Measurements from ENCODE around the gene SPDYE9. TPM values are rescaled to one million over a fixed set of nuclear protein-coding genes. Genes with fewer than 3 reads are reported as not detected.
"Not testable (repeated sequence)": the region's sequence is repeated elsewhere in the genome, so short reads cannot be mapped to it uniquely, and the experiment has no call there.

The SPDYE9 gene, protein sequence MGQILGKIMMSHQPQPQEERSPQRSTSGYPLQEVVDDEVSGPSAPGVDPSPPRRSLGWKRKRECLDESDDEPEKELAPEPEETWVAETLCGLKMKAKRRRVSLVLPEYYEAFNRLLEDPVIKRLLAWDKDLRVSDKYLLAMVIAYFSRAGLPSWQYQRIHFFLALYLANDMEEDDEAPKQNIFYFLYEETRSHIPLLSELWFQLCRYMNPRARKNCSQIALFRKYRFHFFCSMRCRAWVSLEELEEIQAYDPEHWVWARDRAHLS
- not detected for total RNA-seq

DNA sequence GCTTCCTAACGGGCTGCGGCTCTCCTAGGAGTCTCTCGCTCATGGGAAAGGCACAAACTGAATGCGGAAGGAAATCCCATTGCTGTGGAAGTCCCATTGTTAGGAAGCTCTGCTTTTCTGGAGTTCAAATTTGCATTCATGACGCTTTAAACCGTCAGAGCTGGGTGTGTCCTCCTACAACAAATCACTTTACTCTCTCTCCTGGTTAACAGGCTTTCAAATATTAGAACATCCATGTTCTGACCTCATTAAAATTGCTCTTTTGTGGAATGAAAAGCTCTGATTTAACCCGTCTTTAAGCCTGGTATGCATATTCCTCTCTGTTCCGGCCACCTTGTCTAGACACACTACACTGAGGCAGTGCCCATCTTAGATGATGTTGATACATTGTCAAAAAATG, at the start of gene SPDYE9:
Gene SPDYE9 (minus strand): TSS at position 101 of the 400 bp plus-strand sequence. CDS start 1,800 bp downstream, outside the sequence.
- not testable (repeated sequence) for ATAC-seq (ENCODE audit: low FRiP score); DNase-seq (ENCODE audit: low spot score)

DNA sequence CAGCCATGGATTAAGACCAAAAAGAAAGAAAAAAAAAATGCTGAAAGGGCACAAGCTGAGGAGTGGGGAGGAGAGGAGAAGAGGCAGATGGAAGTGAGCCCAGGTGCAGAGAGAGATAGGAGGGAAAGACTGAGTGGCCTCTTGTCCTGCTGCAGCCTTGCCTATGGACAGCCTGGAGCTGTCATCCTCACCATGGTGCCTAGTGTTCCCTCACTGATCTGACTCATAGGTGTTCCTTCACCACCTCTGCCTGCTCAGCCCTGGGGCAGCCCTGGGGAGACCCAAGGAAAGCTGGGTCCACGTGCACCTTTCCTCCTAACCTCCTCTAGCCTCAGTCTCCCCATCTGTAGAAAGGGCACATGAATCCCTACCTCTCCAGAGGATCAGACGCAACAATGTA, 49.0 kb upstream of the SPDYE9 start:
- DNase-seq (ENCODE audit: low spot score); ATAC-seq (ENCODE audit: low FRiP score): not testable (repeated sequence)

DNA sequence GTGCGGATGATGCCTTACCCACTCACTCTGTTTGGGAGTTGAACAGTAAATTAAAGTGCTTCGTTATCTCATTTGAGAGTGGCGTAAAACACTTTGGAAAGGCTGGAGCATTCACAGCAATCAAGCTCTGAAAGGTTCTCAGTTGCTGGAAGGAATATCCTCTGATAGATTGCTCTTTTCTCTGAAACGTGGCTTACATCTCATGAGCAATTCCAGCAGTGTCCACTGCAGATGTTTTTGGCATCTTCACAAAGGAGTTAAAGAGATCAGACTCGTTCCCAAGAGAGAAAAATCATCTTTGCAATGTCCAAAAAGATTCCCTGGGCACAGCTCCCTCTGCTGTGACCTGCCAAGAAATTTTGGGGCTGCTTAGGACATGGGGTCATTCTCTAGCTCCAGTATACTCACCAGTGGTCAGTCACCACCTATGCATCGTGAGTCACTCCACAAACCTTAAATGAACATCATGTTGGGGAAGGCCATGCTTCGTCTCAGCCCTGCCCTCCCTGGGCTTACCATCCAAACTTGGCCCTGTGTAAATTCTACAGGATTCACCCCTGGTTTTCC, 46.9 kb upstream of the SPDYE9 start:
- peak; percentile 63 for ATAC-seq (ENCODE audit: low FRiP score)
- DNase-seq (ENCODE audit: low spot score) = not testable (repeated sequence)

DNA sequence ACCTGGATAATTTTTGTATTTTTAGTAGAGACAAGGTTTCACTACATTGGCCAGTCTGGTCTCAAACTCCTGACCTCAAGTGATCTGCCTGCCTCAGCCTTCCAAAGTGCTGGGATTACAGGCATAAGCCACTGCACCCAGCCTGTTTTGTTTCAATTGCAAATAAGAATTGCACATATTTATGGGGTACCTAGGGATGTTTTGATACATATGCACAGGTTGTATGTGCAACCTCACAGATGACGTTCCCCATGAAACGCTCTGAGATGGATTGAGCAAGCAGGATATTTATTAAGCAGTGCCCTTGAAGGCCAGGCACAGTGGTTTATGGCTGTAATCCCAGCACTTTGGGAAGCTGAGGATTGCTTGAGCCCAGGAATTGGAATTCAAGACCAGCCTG, 44.8 kb upstream of the SPDYE9 start:
- not testable (repeated sequence) for ATAC-seq (ENCODE audit: low FRiP score); DNase-seq (ENCODE audit: low spot score)

DNA sequence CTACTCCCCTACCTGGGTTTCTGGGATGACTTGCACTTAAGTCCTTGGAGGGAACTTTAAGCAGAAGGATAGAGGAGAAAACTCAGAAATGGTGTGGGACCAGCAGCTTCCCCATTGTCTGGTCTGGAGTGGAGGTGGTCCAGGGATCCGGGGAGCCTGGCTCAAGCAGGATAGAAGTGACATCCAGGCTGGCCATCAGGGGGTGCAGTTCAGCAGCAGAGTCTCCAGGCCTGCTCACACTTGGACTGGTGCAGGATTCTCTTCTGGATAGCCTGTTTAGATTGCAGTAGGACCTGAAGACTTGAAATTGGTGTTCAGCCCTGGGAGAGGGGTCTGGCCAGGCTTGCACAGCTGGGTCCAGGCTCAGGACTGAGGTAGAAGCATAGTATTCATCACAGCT, 38.3 kb upstream of the SPDYE9 start:
- not testable (repeated sequence) for DNase-seq (ENCODE audit: low spot score); ATAC-seq (ENCODE audit: low FRiP score)

DNA sequence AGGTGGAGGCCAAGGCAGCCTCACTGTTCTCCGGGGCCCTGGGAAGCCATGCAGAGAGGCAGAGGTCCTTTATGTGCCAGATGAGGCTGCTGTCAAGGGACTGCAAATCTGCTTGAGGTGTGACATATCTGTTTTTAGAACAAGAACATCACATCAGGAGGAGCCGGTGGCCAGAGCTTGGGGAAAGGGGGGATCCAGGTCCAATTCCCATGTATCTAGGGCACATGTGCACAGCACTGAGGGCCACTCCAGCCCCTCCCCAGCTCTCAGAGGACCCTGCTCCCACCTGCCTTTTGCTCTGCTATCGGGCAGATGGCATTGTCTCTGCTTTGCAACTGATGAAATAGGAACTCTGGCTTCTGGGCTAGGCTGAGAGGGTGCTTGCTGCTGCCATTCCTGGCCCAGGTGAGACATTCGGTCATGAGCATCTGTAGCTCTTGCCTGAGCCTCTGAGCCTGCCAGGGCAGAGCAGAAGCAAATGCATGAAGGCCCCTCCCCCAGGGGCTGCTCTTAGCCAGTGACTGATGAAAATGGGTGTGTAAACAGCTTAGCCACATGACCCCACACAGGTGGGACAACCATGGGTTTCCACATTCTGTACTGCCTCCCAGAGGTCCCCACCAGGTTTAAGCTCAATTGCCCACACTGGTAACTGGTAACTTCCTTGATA, 37.1 kb upstream of the SPDYE9 start:
- not testable (repeated sequence) for DNase-seq (ENCODE audit: low spot score); ATAC-seq (ENCODE audit: low FRiP score)

DNA sequence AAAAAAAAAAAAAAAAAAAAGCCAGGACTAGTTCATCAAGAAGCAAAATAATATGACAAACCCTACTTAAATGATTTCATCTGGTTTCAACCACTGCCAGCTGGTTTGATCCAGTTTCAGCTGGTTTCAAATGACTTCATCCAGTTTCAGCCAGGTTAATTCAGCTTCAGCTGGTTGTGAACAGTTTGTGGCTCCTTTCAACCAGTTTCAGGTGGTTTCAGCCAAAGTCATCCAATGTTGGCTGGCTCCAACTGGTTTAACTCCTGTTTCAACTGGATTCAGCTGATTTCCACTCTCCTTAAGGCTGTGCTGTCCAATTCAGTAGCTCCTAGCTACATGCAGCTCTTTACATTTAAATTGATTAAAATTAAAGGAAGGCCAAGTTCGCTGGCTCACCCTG, 32.3 kb upstream of the SPDYE9 start:
- DNase-seq (ENCODE audit: low spot score); ATAC-seq (ENCODE audit: low FRiP score): not testable (repeated sequence)

DNA sequence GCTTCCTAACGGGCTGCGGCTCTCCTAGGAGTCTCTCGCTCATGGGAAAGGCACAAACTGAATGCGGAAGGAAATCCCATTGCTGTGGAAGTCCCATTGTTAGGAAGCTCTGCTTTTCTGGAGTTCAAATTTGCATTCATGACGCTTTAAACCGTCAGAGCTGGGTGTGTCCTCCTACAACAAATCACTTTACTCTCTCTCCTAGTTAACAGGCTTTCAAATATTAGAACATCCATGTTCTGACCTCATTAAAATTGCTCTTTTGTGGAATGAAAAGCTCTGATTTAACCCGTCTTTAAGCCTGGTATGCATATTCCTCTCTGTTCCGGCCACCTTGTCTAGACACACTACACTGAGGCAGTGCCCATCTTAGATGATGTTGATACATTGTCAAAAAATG, 28.0 kb downstream of the SPDYE9 start, which contains the start of gene SPDYE11:
Gene SPDYE11 (minus strand): TSS at position 101 of the 400 bp plus-strand sequence. CDS start 1,800 bp downstream, outside the sequence.
- not testable (repeated sequence) for ATAC-seq (ENCODE audit: low FRiP score); DNase-seq (ENCODE audit: low spot score)

DNA sequence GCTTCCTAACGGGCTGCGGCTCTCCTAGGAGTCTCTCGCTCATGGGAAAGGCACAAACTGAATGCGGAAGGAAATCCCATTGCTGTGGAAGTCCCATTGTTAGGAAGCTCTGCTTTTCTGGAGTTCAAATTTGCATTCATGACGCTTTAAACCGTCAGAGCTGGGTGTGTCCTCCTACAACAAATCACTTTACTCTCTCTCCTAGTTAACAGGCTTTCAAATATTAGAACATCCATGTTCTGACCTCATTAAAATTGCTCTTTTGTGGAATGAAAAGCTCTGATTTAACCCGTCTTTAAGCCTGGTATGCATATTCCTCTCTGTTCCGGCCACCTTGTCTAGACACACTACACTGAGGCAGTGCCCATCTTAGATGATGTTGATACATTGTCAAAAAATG, 56.2 kb downstream of the SPDYE9 start, which contains the start of gene SPDYE8:
Gene SPDYE8 (minus strand): TSS at position 101 of the 400 bp plus-strand sequence. CDS start 1,800 bp downstream, outside the sequence.
- DNase-seq (ENCODE audit: low spot score); ATAC-seq (ENCODE audit: low FRiP score): not testable (repeated sequence)

Small RNA genes within 50 kb of the gene (small RNA-seq; reads per million reads assigned to genes)
- not detected for gene RF00019

Other genes with a start within 250 kb of the SPDYE9 start
- gene POM121, start 160.9 kb downstream of the SPDYE9 start, total RNA-seq = 10 to 100 TPM; 17.8 to 39.4 (median 19.4) TPM
- gene TRIM74, start 116.6 kb downstream of the SPDYE9 start, total RNA-seq = 1 to 10 TPM in 1 of 4 donors, not detected in 3; 2.4 TPM
- gene SPDYE8, start 56.3 kb downstream of the SPDYE9 start, total RNA-seq = not detected
- not detected for gene SPDYE11, start 28.1 kb downstream of the SPDYE9 start, total RNA-seq
- gene NSUN5, start 222.8 kb upstream of the SPDYE9 start, total RNA-seq = 10 to 100 TPM; 14.1 to 19.0 (median 16.5) TPM
- gene TRIM50, start 242.0 kb upstream of the SPDYE9 start, total RNA-seq = under 1 TPM in 2 of 4 donors, not detected in 2; 0.28 to 0.47 TPM
- not detected for gene FKBP6, start 242.1 kb upstream of the SPDYE9 start, total RNA-seq